Measurements from ENCODE around the gene FAM163B. TPM values are rescaled to one million over a fixed set of nuclear protein-coding genes. Genes with fewer than 3 reads are reported as not detected.

FAM163B gene
- total RNA-seq, 2 donors from 2014 or later = not detected

DNA sequence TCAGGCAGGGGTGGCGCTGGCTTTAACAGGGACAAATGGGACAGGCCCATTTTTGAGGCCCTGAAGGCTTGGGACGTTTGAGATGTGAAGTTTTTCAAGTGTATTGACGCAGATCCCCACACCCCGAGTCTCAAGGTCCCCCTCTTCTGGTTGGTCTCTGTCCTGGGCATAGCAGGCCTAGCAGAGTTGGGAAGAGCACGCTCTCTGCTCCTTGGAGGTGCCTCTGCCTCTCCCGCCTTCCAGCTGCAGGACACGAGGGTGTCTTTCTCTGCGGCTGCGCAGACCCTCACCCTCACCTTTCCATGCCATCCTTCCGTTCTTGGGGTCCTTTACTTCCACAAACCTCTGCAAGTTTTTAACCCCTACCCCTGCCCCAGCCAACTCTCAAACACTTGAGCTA lies 56.1 kb downstream of the FAM163B start:
- no peaks in the 10 kb centered on the region for H3K27me3 ChIP-seq (replicated peaks; ENCODE audit: insufficient read depth)

DNA sequence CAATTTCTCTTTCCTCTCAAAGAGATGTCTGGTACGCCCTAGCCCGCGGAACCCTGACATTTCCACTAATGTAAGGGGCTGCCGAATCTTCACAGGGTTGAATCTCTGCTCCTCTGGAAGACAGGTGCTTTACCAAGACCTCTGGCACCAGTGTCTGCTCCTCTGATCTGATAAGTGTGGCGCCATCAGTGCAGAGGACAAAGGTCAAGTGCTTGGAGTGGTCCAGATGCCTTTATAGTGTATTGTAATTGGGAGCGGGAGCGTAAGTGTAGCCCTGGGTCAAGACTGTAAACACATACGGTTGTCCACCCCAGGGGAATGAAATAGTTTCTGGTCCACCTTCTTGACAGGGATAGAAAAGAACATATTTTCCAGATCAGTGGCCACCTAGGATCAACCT lies 57.0 kb downstream of the FAM163B start:
- Histone ChIP-seq H3K27ac (no peak overlapping the region), H3K36me3 (no peaks in the 10 kb centered on the region), H3K27me3 (replicated peaks; ENCODE audit: insufficient read depth) (no peaks in the 10 kb centered on the region), H3K4me3 (no peak overlapping the region), H3K4me1 (ENCODE audit: control insufficient read depth in 1 of 2, low read depth in 2 of 2) (no peaks in the 10 kb centered on the region), H3K9me3 (no peaks in the 10 kb centered on the region)
- no peak for DNase-seq (ENCODE audit: low spot score)
- ATAC-seq (ENCODE audit: insufficient number of reproducible peaks, low FRiP score, low read depth) = no peak
- TF ChIP-seq, protein P1, sequence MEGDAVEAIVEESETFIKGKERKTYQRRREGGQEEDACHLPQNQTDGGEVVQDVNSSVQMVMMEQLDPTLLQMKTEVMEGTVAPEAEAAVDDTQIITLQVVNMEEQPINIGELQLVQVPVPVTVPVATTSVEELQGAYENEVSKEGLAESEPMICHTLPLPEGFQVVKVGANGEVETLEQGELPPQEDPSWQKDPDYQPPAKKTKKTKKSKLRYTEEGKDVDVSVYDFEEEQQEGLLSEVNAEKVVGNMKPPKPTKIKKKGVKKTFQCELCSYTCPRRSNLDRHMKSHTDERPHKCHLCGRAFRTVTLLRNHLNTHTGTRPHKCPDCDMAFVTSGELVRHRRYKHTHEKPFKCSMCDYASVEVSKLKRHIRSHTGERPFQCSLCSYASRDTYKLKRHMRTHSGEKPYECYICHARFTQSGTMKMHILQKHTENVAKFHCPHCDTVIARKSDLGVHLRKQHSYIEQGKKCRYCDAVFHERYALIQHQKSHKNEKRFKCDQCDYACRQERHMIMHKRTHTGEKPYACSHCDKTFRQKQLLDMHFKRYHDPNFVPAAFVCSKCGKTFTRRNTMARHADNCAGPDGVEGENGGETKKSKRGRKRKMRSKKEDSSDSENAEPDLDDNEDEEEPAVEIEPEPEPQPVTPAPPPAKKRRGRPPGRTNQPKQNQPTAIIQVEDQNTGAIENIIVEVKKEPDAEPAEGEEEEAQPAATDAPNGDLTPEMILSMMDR (IDR thresholded peaks at IDR 0.05) = no peak

More for the DNA sequence above, 56.1 kb downstream of the FAM163B start:
- DNase-seq (ENCODE audit: low spot score) (no peak), ATAC-seq (ENCODE audit: insufficient number of reproducible peaks, low FRiP score, low read depth) (no peak)
- Histone ChIP-seq H3K27ac (no peak overlapping the region), H3K4me3 (no peak overlapping the region), H3K9me3 (no peaks in the 10 kb centered on the region), H3K4me1 (ENCODE audit: control insufficient read depth in 1 of 2, low read depth in 2 of 2) (peaks cover 2 to 6% of the 10 kb centered on the region in 2 donors), H3K36me3 (no peaks in the 10 kb centered on the region)
- TF ChIP-seq, protein P1 (IDR thresholded peaks at IDR 0.05) = no peak

DNA sequence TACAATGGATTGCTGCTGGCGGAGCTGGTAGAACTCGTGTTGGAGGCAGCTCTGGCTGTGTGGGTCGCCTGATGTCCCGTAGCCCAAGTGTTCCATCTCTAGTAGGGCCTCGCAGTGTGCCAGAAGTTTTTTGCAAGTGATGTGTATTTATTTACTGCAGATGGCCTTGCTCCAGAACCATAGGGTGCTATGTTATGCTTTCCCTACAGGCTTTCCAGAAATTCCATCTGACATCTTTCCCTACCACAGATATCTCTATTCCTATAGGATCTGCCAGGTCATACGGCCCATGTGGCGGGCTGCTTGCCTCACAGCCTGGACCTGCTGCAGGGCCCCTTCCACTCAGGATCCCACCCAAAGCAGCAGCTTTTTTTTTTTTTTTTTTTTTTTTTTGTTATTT lies 57.7 kb downstream of the FAM163B start:
- TF ChIP-seq, protein P1 (IDR thresholded peaks at IDR 0.05) = no peak
- DNase-seq (ENCODE audit: low spot score) (no peak), ATAC-seq (ENCODE audit: insufficient number of reproducible peaks, low FRiP score, low read depth) (no peak)
- Histone ChIP-seq H3K27me3 (replicated peaks; ENCODE audit: insufficient read depth) (no peaks in the 10 kb centered on the region), H3K4me1 (ENCODE audit: control insufficient read depth in 1 of 2, low read depth in 2 of 2) (no peaks in the 10 kb centered on the region), H3K4me3 (no peak overlapping the region), H3K36me3 (no peaks in the 10 kb centered on the region), H3K9me3 (no peaks in the 10 kb centered on the region), H3K27ac (no peak overlapping the region)

DNA sequence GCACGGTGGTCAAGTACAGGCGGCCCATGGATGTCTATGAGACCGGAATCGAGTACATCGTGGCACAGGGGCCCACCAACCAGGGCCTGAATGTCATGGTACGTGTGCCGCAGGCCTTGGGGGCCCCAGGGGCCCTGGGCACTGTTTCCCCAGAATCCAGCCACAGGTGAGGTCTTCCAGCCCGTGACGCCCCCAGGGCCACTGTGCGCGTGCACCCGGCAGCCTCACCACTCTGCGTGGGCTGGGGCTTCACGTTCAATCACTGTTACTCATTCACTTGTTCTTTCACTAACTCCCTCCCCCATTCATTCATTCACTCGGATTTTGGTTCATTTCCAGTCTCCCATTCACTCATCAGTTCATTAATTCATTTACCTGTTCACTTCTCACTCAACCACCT lies 62.1 kb downstream of the FAM163B start:
- Histone ChIP-seq H3K27ac (no peak overlapping the region), H3K4me3 (no peak overlapping the region), H3K36me3 (no peaks in the 10 kb centered on the region), H3K4me1 (ENCODE audit: control insufficient read depth in 1 of 2, low read depth in 2 of 2) (no peaks in the 10 kb centered on the region), H3K27me3 (replicated peaks; ENCODE audit: insufficient read depth) (no peaks in the 10 kb centered on the region), H3K9me3 (no peaks in the 10 kb centered on the region)
- ATAC-seq (ENCODE audit: insufficient number of reproducible peaks, low FRiP score, low read depth) (no peak), DNase-seq (ENCODE audit: low spot score) (no peak)
- TF ChIP-seq, protein P1 (IDR thresholded peaks at IDR 0.05) = no peak

DNA sequence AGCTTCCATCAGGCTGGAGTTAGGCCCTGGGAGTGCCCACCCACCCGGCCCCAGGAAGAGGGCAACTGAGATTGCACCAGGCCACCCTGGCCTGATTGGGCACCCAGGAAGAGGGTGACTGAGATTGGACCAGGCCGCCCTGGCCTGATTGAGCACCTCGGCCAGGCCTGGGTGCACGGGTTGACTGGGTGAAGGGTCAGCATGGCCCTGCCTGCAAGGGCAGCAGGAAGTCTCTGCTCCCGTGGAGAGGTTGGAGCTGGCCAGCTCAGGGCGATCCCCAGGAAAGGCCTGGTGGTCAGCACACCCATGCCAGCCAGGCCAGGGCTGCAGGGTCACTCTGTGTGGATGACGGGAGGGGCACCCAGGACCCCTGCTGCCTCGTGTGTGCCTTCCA lies 62.9 kb downstream of the FAM163B start:
- DNase-seq (ENCODE audit: low spot score) (no peak), ATAC-seq (ENCODE audit: insufficient number of reproducible peaks, low FRiP score, low read depth) (no peak)
- H3K9me3 ChIP-seq = no peaks in the 10 kb centered on the region
- TF ChIP-seq, protein P1 (IDR thresholded peaks at IDR 0.05) = no peak
- no peaks in the 10 kb centered on the region for H3K36me3 ChIP-seq
- H3K27me3 ChIP-seq (replicated peaks; ENCODE audit: insufficient read depth) = no peaks in the 10 kb centered on the region
- H3K27ac ChIP-seq = no peak overlapping the region
- no peaks in the 10 kb centered on the region for H3K4me1 ChIP-seq (ENCODE audit: control insufficient read depth in 1 of 2, low read depth in 2 of 2)
- H3K4me3 ChIP-seq = no peak overlapping the region
